ENCODE results near the gene IRF6.

IRF6 gene

GRCh38 chr1:209838537-209838936, 32.6 kb upstream of the IRF6 start:
- Histone ChIP-seq H3K4me1 (ENCODE audit: insufficient read depth, low read length) (no peaks in the 10 kb centered on the region), H3K36me3 (ENCODE audit: insufficient read depth, low read depth, low read length) (peaks cover 100% of the 10 kb centered on the region), H3K27ac (ENCODE audit: low read length) (no peak overlapping the region)

GRCh38 chr1:209837671-209838070, 31.7 kb upstream of the IRF6 start:
- Histone ChIP-seq H3K27me3 (ENCODE audit: insufficient read depth, low read length) (no peaks in the 10 kb centered on the region), H3K27ac (ENCODE audit: low read length) (no peak overlapping the region), H3K4me3 (ENCODE audit: low read length) (no peak overlapping the region), H3K4me1 (ENCODE audit: insufficient read depth, low read length) (no peaks in the 10 kb centered on the region), H3K9me3 (ENCODE audit: insufficient read depth, low read depth, low read length) (no peaks in the 10 kb centered on the region), H3K9ac (ENCODE audit: low read depth, low read length) (no peak overlapping the region), H3K36me3 (ENCODE audit: insufficient read depth, low read depth, low read length) (peaks cover 100% of the 10 kb centered on the region)

More at GRCh38 chr1:209838537-209838936, 32.6 kb upstream of the IRF6 start:
- Histone ChIP-seq H3K9ac (ENCODE audit: low read depth, low read length) (no peak overlapping the region), H3K4me3 (ENCODE audit: low read length) (no peak overlapping the region), H3K9me3 (ENCODE audit: insufficient read depth, low read depth, low read length) (no peaks in the 10 kb centered on the region), H3K27me3 (ENCODE audit: insufficient read depth, low read length) (no peaks in the 10 kb centered on the region)

GRCh38 chr1:209835782-209836298, 29.9 kb upstream of the IRF6 start:
- Histone ChIP-seq H3K9ac (ENCODE audit: low read depth, low read length) (no peak overlapping the region), H3K27me3 (ENCODE audit: insufficient read depth, low read length) (no peaks in the 10 kb centered on the region), H3K4me3 (ENCODE audit: low read length) (no peak overlapping the region), H3K36me3 (ENCODE audit: insufficient read depth, low read depth, low read length) (peaks cover 98% of the 10 kb centered on the region), H3K9me3 (ENCODE audit: insufficient read depth, low read depth, low read length) (no peaks in the 10 kb centered on the region), H3K4me1 (ENCODE audit: insufficient read depth, low read length) (no peaks in the 10 kb centered on the region), H3K27ac (ENCODE audit: low read length) (no peak overlapping the region)

GRCh38 chr1:209831615-209832014, 25.7 kb upstream of the IRF6 start:
- H3K9me3 ChIP-seq (ENCODE audit: insufficient read depth, low read depth, low read length): no peaks in the 10 kb centered on the region
- H3K9ac ChIP-seq (ENCODE audit: low read depth, low read length): no peak overlapping the region
- H3K27me3 ChIP-seq (ENCODE audit: insufficient read depth, low read length): no peaks in the 10 kb centered on the region
- no peaks in the 10 kb centered on the region for H3K4me1 ChIP-seq (ENCODE audit: insufficient read depth, low read length)
- peaks cover 58% of the 10 kb centered on the region for H3K36me3 ChIP-seq (ENCODE audit: insufficient read depth, low read depth, low read length)
- no peak overlapping the region for H3K27ac ChIP-seq (ENCODE audit: low read length)
- no peak overlapping the region for H3K4me3 ChIP-seq (ENCODE audit: low read length)

GRCh38 chr1:209830722-209831121, 24.8 kb upstream of the IRF6 start:
- H3K4me1 ChIP-seq (ENCODE audit: insufficient read depth, low read length): no peaks in the 10 kb centered on the region
- no peak overlapping the region for H3K4me3 ChIP-seq (ENCODE audit: low read length)
- H3K9me3 ChIP-seq (ENCODE audit: insufficient read depth, low read depth, low read length): no peaks in the 10 kb centered on the region
- H3K27me3 ChIP-seq (ENCODE audit: insufficient read depth, low read length): no peaks in the 10 kb centered on the region
- H3K36me3 ChIP-seq (ENCODE audit: insufficient read depth, low read depth, low read length): peaks cover 49% of the 10 kb centered on the region
- no peak overlapping the region for H3K27ac ChIP-seq (ENCODE audit: low read length)
- H3K9ac ChIP-seq (ENCODE audit: low read depth, low read length): no peak overlapping the region

- Histone ChIP-seq H3K36me3 (ENCODE audit: insufficient read depth, low read depth, low read length) (peaks cover 39% of the 10 kb centered on the region), H3K9me3 (ENCODE audit: insufficient read depth, low read depth, low read length) (no peaks in the 10 kb centered on the region), H3K4me1 (ENCODE audit: insufficient read depth, low read length) (no peaks in the 10 kb centered on the region), H3K9ac (ENCODE audit: low read depth, low read length) (no peak overlapping the region), H3K4me3 (ENCODE audit: low read length) (no peak overlapping the region), H3K27me3 (ENCODE audit: insufficient read depth, low read length) (no peaks in the 10 kb centered on the region), H3K27ac (ENCODE audit: low read length) (no peak overlapping the region)
Measured at GRCh38 chr1:209829716-209830115, 23.8 kb upstream of the IRF6 start.

GRCh38 chr1:209827384-209828262, 21.7 kb upstream of the IRF6 start, which contains the start of gene UTP25:
Gene UTP25, plus strand, starts transcription at chr1:209827972. Its CDS starts 92 bp downstream, at chr1:209828064.
- H3K9ac ChIP-seq (ENCODE audit: low read depth, low read length): peak within 1 kb of the TSS; percentile 52; the same call in 1 of the 2 replicates
- no peaks in the 10 kb centered on the region for H3K27me3 ChIP-seq (ENCODE audit: insufficient read depth, low read length)
- H3K4me1 ChIP-seq (ENCODE audit: insufficient read depth, low read length): no peaks in the 10 kb centered on the region
- peaks cover 18% of the 10 kb centered on the region for H3K36me3 ChIP-seq (ENCODE audit: insufficient read depth, low read depth, low read length)
- peak within 1 kb of the TSS; percentile 81 for H3K4me3 ChIP-seq (ENCODE audit: low read length)
- no peaks in the 10 kb centered on the region for H3K9me3 ChIP-seq (ENCODE audit: insufficient read depth, low read depth, low read length)
- H3K27ac ChIP-seq (ENCODE audit: low read length): no peak within 1 kb of the TSS

GRCh38 chr1:209825591-209826434, 19.9 kb upstream of the IRF6 start:
- Histone ChIP-seq H3K9ac (ENCODE audit: low read depth, low read length) (no peak overlapping the region), H3K27me3 (ENCODE audit: insufficient read depth, low read length) (peaks cover 5% of the 10 kb centered on the region; the same call in 1 of the 2 replicates), H3K36me3 (ENCODE audit: insufficient read depth, low read depth, low read length) (peaks cover 2% of the 10 kb centered on the region), H3K9me3 (ENCODE audit: insufficient read depth, low read depth, low read length) (no peaks in the 10 kb centered on the region), H3K4me1 (ENCODE audit: insufficient read depth, low read length) (no peaks in the 10 kb centered on the region), H3K27ac (ENCODE audit: low read length) (no peak overlapping the region), H3K4me3 (ENCODE audit: low read length) (no peak overlapping the region)

GRCh38 chr1:209823143-209824041, 17.4 kb upstream of the IRF6 start:
- Histone ChIP-seq H3K27me3 (ENCODE audit: insufficient read depth, low read length) (peaks cover 19% of the 10 kb centered on the region), H3K36me3 (ENCODE audit: insufficient read depth, low read depth, low read length) (no peaks in the 10 kb centered on the region), H3K9ac (ENCODE audit: low read depth, low read length) (no peak overlapping the region), H3K4me3 (ENCODE audit: low read length) (no peak overlapping the region), H3K4me1 (ENCODE audit: insufficient read depth, low read length) (no peaks in the 10 kb centered on the region), H3K9me3 (ENCODE audit: insufficient read depth, low read depth, low read length) (no peaks in the 10 kb centered on the region), H3K27ac (ENCODE audit: low read length) (no peak overlapping the region)

- peaks cover 19% of the 10 kb centered on the region for H3K27me3 ChIP-seq (ENCODE audit: insufficient read depth, low read length)
- no peaks in the 10 kb centered on the region for H3K9me3 ChIP-seq (ENCODE audit: insufficient read depth, low read depth, low read length)
- H3K36me3 ChIP-seq (ENCODE audit: insufficient read depth, low read depth, low read length): no peaks in the 10 kb centered on the region
- no peaks in the 10 kb centered on the region for H3K4me1 ChIP-seq (ENCODE audit: insufficient read depth, low read length)
- no peak overlapping the region for H3K4me3 ChIP-seq (ENCODE audit: low read length)
- no peak overlapping the region for H3K27ac ChIP-seq (ENCODE audit: low read length)
- no peak overlapping the region for H3K9ac ChIP-seq (ENCODE audit: low read depth, low read length)
Measured at GRCh38 chr1:209822706-209823105, 16.8 kb upstream of the IRF6 start.

- Histone ChIP-seq H3K36me3 (ENCODE audit: insufficient read depth, low read depth, low read length) (no peaks in the 10 kb centered on the region), H3K27me3 (ENCODE audit: insufficient read depth, low read length) (peaks cover 19% of the 10 kb centered on the region), H3K27ac (ENCODE audit: low read length) (no peak overlapping the region), H3K4me3 (ENCODE audit: low read length) (no peak overlapping the region), H3K9me3 (ENCODE audit: insufficient read depth, low read depth, low read length) (no peaks in the 10 kb centered on the region), H3K9ac (ENCODE audit: low read depth, low read length) (no peak overlapping the region), H3K4me1 (ENCODE audit: insufficient read depth, low read length) (no peaks in the 10 kb centered on the region; the same call in 1 of the 2 replicates)
Measured at GRCh38 chr1:209820986-209821385, 15.0 kb upstream of the IRF6 start.
